Activated CD4-positive, alpha-beta T cell treated with anti-CD3 and anti-CD28 coated beads for 36 hours (primary cell): ENCODE results near the gene PMM2. TPM values are rescaled to one million over a fixed set of nuclear protein-coding genes. Genes with fewer than 3 reads are reported as not detected.
A peak's percentile ranks its signal among the peaks of the same experiment; 100 is the strongest.

Experiments used
- ATAC-seq: fragments of 200-7000 bp; cut with Tn5 transposase; one replicate; pipeline ENCODE4 v1.10.0; 2021; ENCODE audit warnings: mild to moderate bottlenecking, moderate library complexity
- CTCF ChIA-PET: fragments of 350-600 bp; sonication (Branson Sonifier 250); formaldehyde crosslinking; loops from one replicate; lab custom pipeline; 2021; ENCODE audit warnings: antibody characterized with exemption; lab: Charles Lee
- POLR2A ChIA-PET: fragments of 350-600 bp; sonication (Branson Sonifier 250); formaldehyde crosslinking; loops from one replicate; lab custom pipeline; 2021; ENCODE audit warnings: antibody characterized with exemption, inconsistent platforms; lab: Charles Lee
- DNase-seq: peaks from one replicate; pipeline ENCODE4 v3.0.0-alpha.2; 2020
- H3K27ac Mint-ChIP-seq: one replicate; pipeline ENCODE4 v1.8.0; 2021; ENCODE audit warnings: mixed read lengths
- H3K27me3 Mint-ChIP-seq: one replicate; pipeline ENCODE4 v1.8.0; 2021; ENCODE audit warnings: mixed read lengths
- H3K36me3 Mint-ChIP-seq: one replicate; pipeline ENCODE4 v1.8.0; 2021; ENCODE audit warnings: low read depth, mixed read lengths
- H3K4me1 Mint-ChIP-seq: one replicate; pipeline ENCODE4 v1.8.0; 2021; ENCODE audit warnings: mixed read lengths
- H3K4me3 Mint-ChIP-seq: one replicate; pipeline ENCODE4 v1.8.0; 2021; ENCODE audit warnings: mild to moderate bottlenecking, moderate library complexity, mixed read lengths
- H3K9me3 Mint-ChIP-seq: one replicate; pipeline ENCODE4 v1.8.0; 2021; ENCODE audit warnings: low read depth, mixed read lengths
- intact Hi-C, 2 experiments: fragments of 100-400 bp; cut with DNase I in 1 of 2; cut with micrococcal nuclease in 1 of 2; formaldehyde crosslinking; loops; one replicate each; pipeline versions ENCODE4 v1.14.2 to v1.15.1; 2022 to 2024; cut with DNase I, micrococcal nuclease
- total RNA-seq, 2 experiments: library from RNA; stranded (reverse); gene quantifications; one replicate each; pipeline ENCODE4 v1.2.3, GENCODE V29; 2021

The PMM2 gene
- total RNA-seq, 2 experiments from 2014 or later: 38.3 to 39.0 TPM

- H3K36me3 Mint-ChIP-seq: peaks cover 3% of the 10 kb centered on the region
- H3K4me1 Mint-ChIP-seq: peaks cover 7% of the 10 kb centered on the region
- ATAC-seq (no peak), DNase-seq (no peak)
- intact Hi-C loops: no loop called here
- POLR2A ChIA-PET: no interaction called here
- CTCF ChIA-PET: interaction anchor here (0.7 to 3.4 kb wide), 6 partner anchors 9 to 252 kb away, joined by 3 to 31 read pairs (median 10); no protein-coding TSS in a partner anchor
- no peak within 1 kb of the TSS for H3K27ac Mint-ChIP-seq
- no peaks in the 10 kb centered on the region for H3K9me3 Mint-ChIP-seq
- no peak within 1 kb of the TSS for H3K4me3 Mint-ChIP-seq
- peaks cover 3% of the 10 kb centered on the region for H3K27me3 Mint-ChIP-seq
Measured at GRCh38 chr16:8882041-8882617, 84.5 kb downstream of the PMM2 start, which contains the start of gene LITAFD. Gene LITAFD, plus strand, starts transcription at chr16:8882351. Its CDS starts 2,005 bp downstream, at chr16:8884356.

DNA sequence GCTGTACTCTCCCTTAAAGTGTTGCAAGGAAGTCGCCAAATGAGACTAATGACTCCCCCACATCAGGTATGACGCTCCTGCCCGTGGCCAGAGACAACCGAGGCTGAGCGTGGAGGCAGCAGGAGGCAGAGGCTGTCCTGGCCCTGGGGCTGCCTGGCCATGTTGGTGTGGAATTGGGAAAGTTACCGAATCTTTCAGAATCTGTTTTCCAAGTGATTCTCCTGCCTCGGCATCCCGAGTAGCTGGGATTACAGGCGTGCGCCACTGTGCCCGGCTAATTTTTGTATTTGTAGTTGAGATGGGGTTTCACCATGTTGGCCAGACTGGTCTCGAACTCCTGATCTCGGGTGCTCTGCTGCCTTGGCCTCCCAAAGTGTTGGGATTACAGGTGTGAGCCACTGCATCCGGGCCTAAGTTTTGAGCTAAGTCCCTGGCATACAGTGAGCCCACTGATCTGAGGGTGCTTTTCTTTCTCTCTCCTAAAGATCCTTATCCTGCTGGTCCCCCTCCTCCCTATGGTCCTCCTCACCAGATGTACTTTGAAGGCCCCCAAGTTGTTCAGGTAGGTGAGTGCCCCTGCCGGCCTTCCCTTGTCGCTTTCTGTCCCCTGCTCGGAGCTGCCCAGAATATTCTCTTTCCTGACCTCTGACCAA is 85.2 kb downstream of the PMM2 start:
- ChIA-PET CTCF (interaction anchor here (0.6 to 3.4 kb wide), 2 partner anchors 10 to 18 kb away, joined by 3 to 15 read pairs; no protein-coding TSS in a partner anchor), POLR2A (no interaction called here)
- H3K4me3 Mint-ChIP-seq: no peak overlapping the region
- peaks cover 7% of the 10 kb centered on the region for H3K4me1 Mint-ChIP-seq
- H3K27me3 Mint-ChIP-seq: peaks cover 3% of the 10 kb centered on the region
- ATAC-seq (no peak), DNase-seq (no peak)
- no peak overlapping the region for H3K27ac Mint-ChIP-seq
- H3K36me3 Mint-ChIP-seq: peaks cover 5% of the 10 kb centered on the region
- intact Hi-C loops: no loop called here
- no peaks in the 10 kb centered on the region for H3K9me3 Mint-ChIP-seq

- H3K4me3 Mint-ChIP-seq: no peak overlapping the region
- no peak overlapping the region for H3K27ac Mint-ChIP-seq
- intact Hi-C loops: no loop called here
- ChIA-PET CTCF (interaction anchor here (0.6 to 1.7 kb wide), 2 partner anchors 54 to 225 kb away, joined by 3 to 5 read pairs; no protein-coding TSS in a partner anchor), POLR2A (interaction anchor here (0.8 kb wide), 1 partner anchor 34 kb away, joined by 3 read pairs; no protein-coding TSS in a partner anchor)
- peaks cover 7% of the 10 kb centered on the region for H3K4me1 Mint-ChIP-seq
- peaks cover 3% of the 10 kb centered on the region for H3K27me3 Mint-ChIP-seq
- DNase-seq (no peak), ATAC-seq (peak; percentile 7)
- H3K9me3 Mint-ChIP-seq: no peaks in the 10 kb centered on the region
- H3K36me3 Mint-ChIP-seq: peaks cover 11% of the 10 kb centered on the region
Measured at GRCh38 chr16:8885674-8886592, 88.3 kb downstream of the PMM2 start.

- peaks cover 3% of the 10 kb centered on the region for H3K27me3 Mint-ChIP-seq
- POLR2A ChIA-PET: interaction anchor here (0.8 kb wide), 1 partner anchor 35 kb away, joined by 3 read pairs; no protein-coding TSS in a partner anchor
- no peak for ATAC-seq
- H3K27ac Mint-ChIP-seq: peak overlapping the region; percentile 26
- H3K4me1 Mint-ChIP-seq: peaks cover 14% of the 10 kb centered on the region
- intact Hi-C loops: no loop called here
- no peak for DNase-seq
- peaks cover 19% of the 10 kb centered on the region for H3K36me3 Mint-ChIP-seq
- H3K9me3 Mint-ChIP-seq: no peaks in the 10 kb centered on the region
- no peak overlapping the region for H3K4me3 Mint-ChIP-seq
- CTCF ChIA-PET: interaction anchor here (0.6 kb wide), 1 partner anchor 53 kb away, joined by 3 read pairs; no protein-coding TSS in a partner anchor
Measured at GRCh38 chr16:8886593-8887430, 89.2 kb downstream of the PMM2 start.

- no peaks in the 10 kb centered on the region for H3K9me3 Mint-ChIP-seq
- intact Hi-C loops: no loop called here
- H3K27ac Mint-ChIP-seq: peak overlapping the region; percentile 26
- H3K36me3 Mint-ChIP-seq: peaks cover 21% of the 10 kb centered on the region
- H3K4me1 Mint-ChIP-seq: peaks cover 17% of the 10 kb centered on the region
- no peak overlapping the region for H3K4me3 Mint-ChIP-seq
- ChIA-PET POLR2A (no interaction called here), CTCF (no interaction called here)
- peaks cover 3% of the 10 kb centered on the region for H3K27me3 Mint-ChIP-seq
- DNase-seq: no peak
- no peak for ATAC-seq
Measured at GRCh38 chr16:8887431-8887765, 89.8 kb downstream of the PMM2 start.

DNA sequence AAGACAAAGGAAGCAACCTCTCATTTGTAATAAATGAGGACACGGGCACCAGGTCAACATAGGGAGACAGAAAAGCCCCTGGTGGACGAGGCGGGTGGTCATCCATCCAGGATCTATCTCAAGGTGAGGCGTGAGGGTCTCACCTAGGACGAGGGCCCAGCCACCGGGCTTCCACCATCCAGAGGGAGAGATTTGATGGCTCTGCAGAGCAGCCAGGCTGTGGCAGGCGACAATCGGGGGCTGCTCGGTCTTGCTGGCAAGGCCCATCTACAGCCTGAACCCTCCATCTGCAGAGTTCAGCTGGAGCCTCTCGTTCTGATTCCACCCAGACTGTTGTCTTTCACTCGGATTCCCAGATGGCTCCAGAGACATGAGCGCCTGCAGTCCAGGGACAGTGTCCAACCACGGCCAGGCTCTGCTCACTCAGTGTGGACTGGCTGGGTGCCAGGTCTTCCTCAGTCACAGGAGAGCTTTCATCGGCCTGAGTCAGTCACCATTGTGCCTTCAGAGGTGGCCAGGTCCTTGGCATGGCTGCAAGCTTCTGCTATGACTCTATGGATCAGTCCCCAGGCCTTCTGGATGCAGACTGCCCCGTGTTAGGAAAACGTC is 90.4 kb downstream of the PMM2 start:
- POLR2A ChIA-PET: interaction anchor here (0.8 kb wide), 1 partner anchor 23 kb away, joined by 3 read pairs; no protein-coding TSS in a partner anchor
- intact Hi-C loops: loop anchor here in 1 of 2 experiments (2.0 kb wide), 1 partner anchor 61 kb away; no protein-coding TSS in a partner anchor
- peaks cover 25% of the 10 kb centered on the region for H3K36me3 Mint-ChIP-seq
- ATAC-seq (no peak), DNase-seq (no peak)
- CTCF ChIA-PET: interaction anchor here (0.6 kb wide), 1 partner anchor 15 kb away, joined by 5 read pairs; no protein-coding TSS in a partner anchor
- H3K4me1 Mint-ChIP-seq: peaks cover 17% of the 10 kb centered on the region
- peaks cover 3% of the 10 kb centered on the region for H3K27me3 Mint-ChIP-seq
- H3K27ac Mint-ChIP-seq: no peak overlapping the region
- H3K4me3 Mint-ChIP-seq: no peak overlapping the region
- no peaks in the 10 kb centered on the region for H3K9me3 Mint-ChIP-seq

- POLR2A ChIA-PET: no interaction called here
- H3K36me3 Mint-ChIP-seq: peaks cover 29% of the 10 kb centered on the region
- ATAC-seq (no peak), DNase-seq (no peak)
- no peaks in the 10 kb centered on the region for H3K9me3 Mint-ChIP-seq
- CTCF ChIA-PET: interaction anchor here (0.6 to 5.7 kb wide), 4 partner anchors 9 to 47 kb away, joined by 3 to 31 read pairs (median 5); partner anchors contain the start of gene LITAFD
- intact Hi-C loops: loop anchor here in 1 of 2 experiments (2.0 kb wide), 1 partner anchor 62 kb away; no protein-coding TSS in a partner anchor
- no peak overlapping the region for H3K27ac Mint-ChIP-seq
- peaks cover 17% of the 10 kb centered on the region for H3K4me1 Mint-ChIP-seq
- H3K27me3 Mint-ChIP-seq: peaks cover 3% of the 10 kb centered on the region
- no peak overlapping the region for H3K4me3 Mint-ChIP-seq
Measured at GRCh38 chr16:8888951-8889892, 91.6 kb downstream of the PMM2 start.

DNA sequence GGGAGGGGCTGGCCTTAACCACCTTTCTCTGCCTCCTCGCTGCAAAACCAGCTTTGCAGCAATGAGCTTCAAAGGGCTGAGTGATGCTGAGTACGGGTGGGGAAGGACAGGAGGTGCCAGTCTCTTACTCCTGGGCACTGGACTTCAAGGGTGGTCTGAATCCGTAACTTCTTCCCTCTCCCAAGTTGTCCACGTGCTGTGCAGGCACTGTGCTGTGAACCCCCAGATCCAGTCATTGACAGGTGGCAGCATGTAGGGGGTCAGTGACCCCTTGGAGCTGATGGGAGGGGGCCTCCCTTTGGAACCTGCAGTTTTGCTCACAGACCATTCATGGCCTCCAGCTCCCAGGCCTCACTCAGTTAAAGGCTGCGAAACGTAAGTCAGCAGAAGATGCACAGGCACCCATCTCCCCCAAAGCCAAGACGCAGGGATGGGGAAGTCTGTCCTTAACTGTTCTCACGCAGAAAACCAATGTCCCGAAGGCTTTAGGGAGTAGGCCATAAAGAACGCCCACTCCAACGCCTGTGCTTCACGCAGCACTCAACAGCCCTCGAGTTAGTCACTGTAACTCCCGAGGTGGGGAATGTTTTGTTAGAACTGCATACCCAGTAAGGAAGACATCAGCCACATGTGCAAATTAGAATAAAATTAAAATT is 92.4 kb downstream of the PMM2 start:
- H3K27ac Mint-ChIP-seq: peak overlapping the region; percentile 42
- intact Hi-C loops: loop anchor here in 1 of 2 experiments (2.0 kb wide), 1 partner anchor 63 kb away; no protein-coding TSS in a partner anchor
- CTCF ChIA-PET: interaction anchor here (1.0 to 5.7 kb wide), 3 partner anchors 9 to 46 kb away, joined by 3 to 31 read pairs (median 5); partner anchors contain the start of gene LITAFD

GRCh38 chr16:8890549-8890921 is 92.9 kb downstream of the PMM2 start:
- POLR2A ChIA-PET: no interaction called here
- Mint-ChIP-seq H3K9me3 (no peaks in the 10 kb centered on the region), H3K27me3 (peaks cover under 1% of the 10 kb centered on the region), H3K27ac (peak overlapping the region; percentile 87), H3K36me3 (peaks cover 42% of the 10 kb centered on the region), H3K4me1 (peaks cover 15% of the 10 kb centered on the region), H3K4me3 (no peak overlapping the region)
- no peak for DNase-seq
- CTCF ChIA-PET: interaction anchor here (1.0 to 5.7 kb wide), 3 partner anchors 10 to 46 kb away, joined by 3 to 31 read pairs (median 5); partner anchors contain the start of gene LITAFD
- ATAC-seq: no peak
- intact Hi-C loops: no loop called here

More for the DNA sequence above, 92.4 kb downstream of the PMM2 start:
- DNase-seq (no peak), ATAC-seq (no peak)
- no peaks in the 10 kb centered on the region for H3K9me3 Mint-ChIP-seq
- H3K27me3 Mint-ChIP-seq: peaks cover 3% of the 10 kb centered on the region
- peaks cover 36% of the 10 kb centered on the region for H3K36me3 Mint-ChIP-seq
- no peak overlapping the region for H3K4me3 Mint-ChIP-seq
- POLR2A ChIA-PET: no interaction called here
- H3K4me1 Mint-ChIP-seq: peaks cover 17% of the 10 kb centered on the region
